Measurements from ENCODE around the gene GDF11. TPM values are rescaled to one million over a fixed set of nuclear protein-coding genes. Genes with fewer than 3 reads are reported as not detected.

The GDF11 gene
- total RNA-seq, 1 donor from 2014 or later, result 11.6 TPM

DNA sequence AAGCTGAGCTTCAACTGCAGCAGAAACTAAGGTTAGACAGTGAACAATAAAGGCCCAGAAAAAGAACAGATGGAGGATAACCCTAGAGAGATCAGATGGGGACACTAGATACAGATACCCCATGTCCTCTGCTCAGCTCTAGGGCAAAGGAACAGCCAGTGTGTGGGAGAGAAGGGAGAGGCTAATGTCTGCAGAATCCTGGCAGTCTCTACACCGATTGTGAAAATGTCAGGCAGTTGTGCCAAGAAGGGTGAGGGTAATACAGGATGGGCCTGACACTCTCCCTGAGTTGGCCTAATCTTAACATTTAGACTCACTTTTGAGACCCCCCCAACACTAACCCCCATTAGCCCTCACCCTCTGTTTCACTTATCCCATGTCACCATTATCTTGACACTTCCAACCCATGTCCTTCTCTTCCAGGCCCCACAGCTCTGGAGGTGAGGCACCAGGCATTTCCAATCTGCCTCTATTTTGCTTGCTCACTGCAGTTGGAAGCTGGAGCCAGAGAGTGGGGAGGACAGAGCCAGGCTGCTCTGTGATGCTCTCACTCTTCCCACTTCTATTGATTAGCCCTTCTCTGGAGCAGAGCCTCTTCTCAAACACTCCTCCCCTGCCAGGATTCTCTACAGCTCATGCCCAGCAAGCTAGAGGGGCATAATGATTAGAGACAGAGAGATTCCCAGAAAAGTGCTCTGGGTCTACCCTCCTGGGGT lies 30.1 kb upstream of the GDF11 start:
- peaks cover 29% of the 10 kb centered on the region for H3K4me1 Mint-ChIP-seq (ENCODE audit: unreplicated experiment)
- no peaks in the 10 kb centered on the region for H3K9me3 Mint-ChIP-seq (ENCODE audit: unreplicated experiment)
- no peak overlapping the region for H3K27ac Mint-ChIP-seq (ENCODE audit: unreplicated experiment)
- no peak overlapping the region for H3K4me3 Mint-ChIP-seq (ENCODE audit: unreplicated experiment)
- no peaks in the 10 kb centered on the region for H3K36me3 Mint-ChIP-seq (ENCODE audit: unreplicated experiment)
- peaks cover 29% of the 10 kb centered on the region for H3K27me3 Mint-ChIP-seq (ENCODE audit: unreplicated experiment)
- TF ChIP-seq, protein P1, sequence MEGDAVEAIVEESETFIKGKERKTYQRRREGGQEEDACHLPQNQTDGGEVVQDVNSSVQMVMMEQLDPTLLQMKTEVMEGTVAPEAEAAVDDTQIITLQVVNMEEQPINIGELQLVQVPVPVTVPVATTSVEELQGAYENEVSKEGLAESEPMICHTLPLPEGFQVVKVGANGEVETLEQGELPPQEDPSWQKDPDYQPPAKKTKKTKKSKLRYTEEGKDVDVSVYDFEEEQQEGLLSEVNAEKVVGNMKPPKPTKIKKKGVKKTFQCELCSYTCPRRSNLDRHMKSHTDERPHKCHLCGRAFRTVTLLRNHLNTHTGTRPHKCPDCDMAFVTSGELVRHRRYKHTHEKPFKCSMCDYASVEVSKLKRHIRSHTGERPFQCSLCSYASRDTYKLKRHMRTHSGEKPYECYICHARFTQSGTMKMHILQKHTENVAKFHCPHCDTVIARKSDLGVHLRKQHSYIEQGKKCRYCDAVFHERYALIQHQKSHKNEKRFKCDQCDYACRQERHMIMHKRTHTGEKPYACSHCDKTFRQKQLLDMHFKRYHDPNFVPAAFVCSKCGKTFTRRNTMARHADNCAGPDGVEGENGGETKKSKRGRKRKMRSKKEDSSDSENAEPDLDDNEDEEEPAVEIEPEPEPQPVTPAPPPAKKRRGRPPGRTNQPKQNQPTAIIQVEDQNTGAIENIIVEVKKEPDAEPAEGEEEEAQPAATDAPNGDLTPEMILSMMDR (IDR thresholded peaks at IDR 0.05), result no peak
- no peak for DNase-seq (ENCODE audit: extremely low spot score, unreplicated experiment)

DNA sequence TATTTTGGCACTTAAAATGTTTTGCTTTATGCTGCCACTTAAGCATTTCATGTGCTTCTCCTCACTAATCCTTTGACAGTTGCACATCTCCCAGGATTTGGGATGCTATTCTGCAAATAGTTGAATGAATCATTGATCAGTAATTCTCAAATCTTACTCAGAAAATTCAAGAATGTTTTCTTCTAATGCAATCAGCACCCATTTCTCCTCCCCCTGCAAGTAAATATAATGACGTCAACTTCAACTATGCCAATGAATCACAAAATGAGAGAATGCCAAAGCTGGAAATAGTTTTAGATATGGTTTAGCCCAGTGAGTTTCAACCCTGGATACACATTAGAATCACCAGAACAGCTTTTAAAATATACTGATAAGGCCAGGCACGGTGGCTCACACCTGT lies 29.2 kb upstream of the GDF11 start:
- Mint-ChIP-seq H3K36me3 (ENCODE audit: unreplicated experiment) (no peaks in the 10 kb centered on the region), H3K27me3 (ENCODE audit: unreplicated experiment) (peaks cover 23% of the 10 kb centered on the region), H3K4me1 (ENCODE audit: unreplicated experiment) (peaks cover 31% of the 10 kb centered on the region), H3K27ac (ENCODE audit: unreplicated experiment) (no peak overlapping the region), H3K9me3 (ENCODE audit: unreplicated experiment) (no peaks in the 10 kb centered on the region), H3K4me3 (ENCODE audit: unreplicated experiment) (no peak overlapping the region)
- TF ChIP-seq, protein P1 (IDR thresholded peaks at IDR 0.05), result no peak
- DNase-seq (ENCODE audit: extremely low spot score, unreplicated experiment), result no peak

DNA sequence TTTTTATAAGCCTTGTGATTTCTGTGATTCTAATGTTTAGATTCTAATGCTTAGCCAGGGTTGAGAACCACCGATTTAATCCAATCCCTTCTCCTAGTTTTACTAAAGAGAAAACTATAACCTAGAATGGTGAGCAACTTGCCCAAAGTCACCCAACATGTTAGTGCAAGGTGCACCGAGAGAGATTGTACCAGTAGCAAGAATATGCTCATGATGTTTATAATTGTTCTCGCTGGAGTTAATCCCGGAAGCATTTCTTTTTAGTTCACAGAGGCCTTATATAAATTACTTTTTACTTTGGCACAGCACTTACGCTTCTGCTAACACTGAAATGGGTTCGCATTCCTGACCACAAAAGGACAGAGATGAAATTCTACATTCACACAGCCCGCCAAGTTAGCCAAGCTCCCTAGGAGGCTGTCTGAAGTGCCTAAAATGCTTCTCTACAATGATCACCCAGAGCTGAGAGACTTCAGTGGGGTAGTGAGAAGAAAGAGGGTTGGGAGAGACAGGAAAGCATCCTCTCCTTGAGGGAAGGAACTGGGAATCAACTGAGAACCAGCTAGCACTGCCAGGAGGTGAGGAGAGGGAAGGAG lies 27.7 kb upstream of the GDF11 start:
- Mint-ChIP-seq H3K9me3 (ENCODE audit: unreplicated experiment) (no peaks in the 10 kb centered on the region), H3K27ac (ENCODE audit: unreplicated experiment) (peak overlapping the region; percentile 95), H3K4me3 (ENCODE audit: unreplicated experiment) (peak overlapping the region; percentile 91), H3K27me3 (ENCODE audit: unreplicated experiment) (peaks cover 13% of the 10 kb centered on the region), H3K36me3 (ENCODE audit: unreplicated experiment) (no peaks in the 10 kb centered on the region), H3K4me1 (ENCODE audit: unreplicated experiment) (peaks cover 38% of the 10 kb centered on the region)
- no peak for DNase-seq (ENCODE audit: extremely low spot score, unreplicated experiment)
- TF ChIP-seq, protein P1 (IDR thresholded peaks at IDR 0.05), result no peak

DNA sequence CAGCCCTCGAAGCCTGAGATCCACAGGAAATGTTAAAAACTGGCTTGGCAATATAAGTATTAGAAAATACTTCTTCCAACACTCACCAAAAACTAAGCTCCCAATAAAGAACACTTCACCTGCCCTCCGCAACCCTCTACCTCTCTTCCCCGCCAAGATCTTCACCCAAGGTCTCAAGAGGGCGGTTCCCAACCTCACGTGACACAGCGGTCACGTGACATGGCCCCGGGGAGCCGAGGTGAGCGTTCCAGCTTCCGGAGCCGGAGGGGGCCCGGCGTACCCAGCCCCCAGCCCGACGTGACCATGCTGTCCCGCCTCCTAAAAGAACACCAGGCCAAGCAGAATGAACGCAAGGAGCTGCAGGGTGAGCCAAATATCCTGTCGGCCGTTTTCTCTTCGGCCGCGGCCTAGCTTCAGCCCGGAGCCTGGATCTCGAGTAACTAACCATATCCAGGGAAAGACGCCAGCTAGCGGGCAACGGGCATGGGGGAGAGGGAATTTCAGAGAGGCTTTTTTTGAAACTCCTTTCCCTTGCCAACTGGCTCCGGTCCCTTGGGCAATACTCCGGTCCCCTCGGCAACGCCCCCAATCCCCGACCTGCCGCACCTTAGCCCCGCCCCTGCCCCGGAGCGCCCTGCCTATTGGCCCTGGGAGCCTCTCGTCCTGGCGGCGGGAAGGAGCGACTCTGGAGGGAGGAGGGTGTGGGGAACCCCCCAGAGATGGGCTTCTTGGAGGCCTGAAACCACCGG lies 26.9 kb upstream of the GDF11 start, which contains the start of gene BLOC1S1:
Gene BLOC1S1, plus strand, starts transcription at position 214 of the 749 bp plus-strand sequence. Its CDS starts 6 bp downstream, at position 220.
- DNase-seq (ENCODE audit: extremely low spot score, unreplicated experiment), result peak; percentile 96
- Mint-ChIP-seq H3K36me3 (ENCODE audit: unreplicated experiment) (no peaks in the 10 kb centered on the region), H3K9me3 (ENCODE audit: unreplicated experiment) (no peaks in the 10 kb centered on the region), H3K27ac (ENCODE audit: unreplicated experiment) (peak within 1 kb of the TSS; percentile 95), H3K4me1 (ENCODE audit: unreplicated experiment) (peaks cover 46% of the 10 kb centered on the region), H3K4me3 (ENCODE audit: unreplicated experiment) (peak within 1 kb of the TSS; percentile 91), H3K27me3 (ENCODE audit: unreplicated experiment) (peaks cover 10% of the 10 kb centered on the region)
- TF ChIP-seq, protein P1 (IDR thresholded peaks at IDR 0.05), result no peak

DNA sequence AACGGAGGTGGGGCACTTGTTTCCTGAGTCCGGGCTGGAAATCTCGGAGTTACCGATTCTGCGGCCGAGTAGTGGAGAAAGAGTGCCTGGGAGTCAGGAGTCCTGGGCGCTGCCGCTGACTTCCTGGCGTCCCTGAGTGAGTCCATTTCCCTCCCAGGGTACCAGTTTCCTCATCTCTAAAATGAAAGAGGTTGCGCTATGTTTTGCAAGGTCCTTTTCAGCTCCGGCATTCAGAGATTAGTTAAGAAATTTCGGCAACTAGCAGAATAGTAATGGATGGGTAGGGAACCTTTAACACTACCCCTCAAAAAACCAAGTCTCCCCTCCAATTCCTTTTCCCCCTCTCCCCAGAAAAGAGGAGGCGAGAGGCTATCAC lies 26.4 kb upstream of the GDF11 start:
- Mint-ChIP-seq H3K4me1 (ENCODE audit: unreplicated experiment) (peaks cover 50% of the 10 kb centered on the region), H3K27me3 (ENCODE audit: unreplicated experiment) (peaks cover 10% of the 10 kb centered on the region), H3K36me3 (ENCODE audit: unreplicated experiment) (no peaks in the 10 kb centered on the region), H3K4me3 (ENCODE audit: unreplicated experiment) (peak overlapping the region; percentile 91), H3K9me3 (ENCODE audit: unreplicated experiment) (no peaks in the 10 kb centered on the region), H3K27ac (ENCODE audit: unreplicated experiment) (peak overlapping the region; percentile 95)
- TF ChIP-seq, protein P1 (IDR thresholded peaks at IDR 0.05), result no peak
- no peak for DNase-seq (ENCODE audit: extremely low spot score, unreplicated experiment)

All from osteocyte (in vitro differentiated cells).